ENCODE results near the gene PIK3R3. TPM values are rescaled to one million over a fixed set of nuclear protein-coding genes. Genes with fewer than 3 reads are reported as not detected.

PIK3R3 gene
- total RNA-seq, 5 donors from 2014 or later (not counting 1 experiment from before 2014, with no cell fraction given) = 0.65 to 2.3 (median 1.1) TPM

DNA sequence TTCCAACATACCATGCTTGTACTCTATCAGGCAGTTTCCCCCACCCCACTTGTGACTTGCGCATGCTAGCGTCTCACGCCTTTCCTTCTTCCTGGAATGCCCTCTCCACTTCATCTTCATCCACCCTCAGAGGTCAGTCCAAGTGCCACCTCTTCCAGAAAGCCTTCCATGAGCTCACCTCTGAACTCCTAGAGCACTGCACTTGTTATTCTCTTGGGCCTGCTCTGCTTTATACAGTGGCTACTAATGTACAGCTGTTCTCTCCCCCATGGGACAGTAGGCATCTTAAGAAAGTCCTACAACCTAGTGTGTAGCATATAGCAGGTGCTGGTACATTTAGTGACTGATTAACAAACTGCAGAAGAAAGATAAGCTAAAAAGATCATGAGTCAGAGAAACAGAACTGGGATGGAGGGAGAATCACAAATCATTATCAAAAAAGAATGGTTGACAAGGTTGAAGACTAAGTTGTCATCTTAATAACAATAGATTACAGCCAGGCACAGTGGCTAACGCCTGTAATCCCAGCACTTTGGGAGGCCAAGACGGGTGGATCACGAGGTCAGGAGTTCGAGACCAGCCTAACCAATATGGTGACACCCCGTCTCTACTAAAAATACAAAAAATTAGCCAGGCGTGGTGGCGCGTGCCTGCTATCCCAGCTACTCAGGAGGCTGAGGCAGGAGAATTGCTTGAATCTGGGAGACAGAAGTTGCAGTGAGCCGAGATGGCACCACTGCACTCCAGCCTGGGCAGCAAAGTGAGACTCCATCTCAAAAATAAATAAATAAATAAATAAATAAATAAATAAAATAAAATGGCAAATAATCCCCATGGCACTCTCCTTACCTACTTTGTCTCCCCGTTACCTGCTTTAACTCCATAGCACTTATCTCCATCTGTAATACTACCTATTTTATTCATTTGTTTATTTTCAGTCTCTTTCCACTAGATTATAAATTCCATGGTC lies 26.2 kb upstream of the PIK3R3 start:
- no peak overlapping the region for H3K27ac Mint-ChIP-seq
- no peak overlapping the region for H3K4me3 Mint-ChIP-seq
- no peaks in the 10 kb centered on the region for H3K9me3 Mint-ChIP-seq
- ATAC-seq (replicated peaks in 1 of 4) = no peak
- DNase-seq = no peak
- Histone ChIP-seq H3K4me3 (ENCODE audit: control insufficient read depth in 1 of 2, extremely low read depth in 1 of 2, low read length in 1 of 2) (no peak overlapping the region), H3K9me3 (no peaks in the 10 kb centered on the region), H3K27ac (ENCODE audit: low read length) (no peak overlapping the region), H3K4me1 (ENCODE audit: control insufficient read depth in 1 of 2, extremely low read depth in 1 of 2, insufficient read depth in 2 of 2, low read length in 2 of 2) (no peaks in the 10 kb centered on the region), H3K36me3 (ENCODE audit: control insufficient read depth in 2 of 2, extremely low read depth in 1 of 2, insufficient read depth in 1 of 2, low read length in 1 of 2) (no peaks in the 10 kb centered on the region), H3K27me3 (replicated peaks in 1 of 2; ENCODE audit: control insufficient read depth in 2 of 2, extremely low read depth in 1 of 2, insufficient read depth in 2 of 2, low read length in 1 of 2) (no peaks in the 10 kb centered on the region)
- H3K27me3 Mint-ChIP-seq = no peaks in the 10 kb centered on the region
- POLR2A ChIA-PET = interaction anchor here in 1 of 2 donors (1.3 kb wide), 1 partner anchor 24 kb away, joined by 3 read pairs; no protein-coding TSS in a partner anchor
- 88% methylated on average over 9 of the region's 13 CpGs for WGBS (ENCODE audit: insufficient coverage)
- CTCF ChIA-PET = interaction anchor here in 1 of 2 donors (0.6 kb wide), 1 partner anchor 12 kb away, joined by 4 read pairs; no protein-coding TSS in a partner anchor
- H3K36me3 Mint-ChIP-seq = no peaks in the 10 kb centered on the region
- no peaks in the 10 kb centered on the region for H3K4me1 Mint-ChIP-seq

DNA sequence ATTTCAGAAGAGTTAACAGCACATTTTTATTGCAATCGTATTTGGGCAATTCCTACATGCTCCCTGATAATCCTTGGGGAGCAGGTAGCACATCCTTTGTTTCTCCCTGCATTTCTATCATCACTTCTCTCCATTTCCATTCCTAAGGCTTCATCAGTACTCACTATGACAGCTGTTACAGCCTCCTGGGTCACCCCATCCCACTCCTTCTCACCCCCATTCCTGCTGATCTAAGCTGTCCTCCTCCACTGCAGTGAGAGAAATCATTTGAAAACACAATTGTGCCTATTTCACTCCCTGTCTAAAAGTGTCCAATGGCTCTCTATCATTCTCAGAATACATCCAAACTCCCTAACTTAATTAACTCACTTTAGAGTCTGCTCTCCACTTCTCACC lies 25.5 kb upstream of the PIK3R3 start:
- Histone ChIP-seq H3K27me3 (replicated peaks in 1 of 2; ENCODE audit: control insufficient read depth in 2 of 2, extremely low read depth in 1 of 2, insufficient read depth in 2 of 2, low read length in 1 of 2) (no peaks in the 10 kb centered on the region), H3K4me1 (ENCODE audit: control insufficient read depth in 1 of 2, extremely low read depth in 1 of 2, insufficient read depth in 2 of 2, low read length in 2 of 2) (no peaks in the 10 kb centered on the region), H3K9me3 (no peaks in the 10 kb centered on the region), H3K36me3 (ENCODE audit: control insufficient read depth in 2 of 2, extremely low read depth in 1 of 2, insufficient read depth in 1 of 2, low read length in 1 of 2) (no peaks in the 10 kb centered on the region), H3K4me3 (ENCODE audit: control insufficient read depth in 1 of 2, extremely low read depth in 1 of 2, low read length in 1 of 2) (no peak overlapping the region), H3K27ac (ENCODE audit: low read length) (no peak overlapping the region)
- no peak overlapping the region for H3K4me3 Mint-ChIP-seq
- ChIA-PET CTCF (no interaction called here), POLR2A (interaction anchor here in 1 of 2 donors (1.3 kb wide), 1 partner anchor 25 kb away, joined by 3 read pairs; no protein-coding TSS in a partner anchor)
- DNase-seq = no peak
- 100% methylated on average over 1 of the region's 1 CpG for WGBS (ENCODE audit: insufficient coverage)
- no peaks in the 10 kb centered on the region for H3K27me3 Mint-ChIP-seq
- no peaks in the 10 kb centered on the region for H3K4me1 Mint-ChIP-seq
- no peak for ATAC-seq (replicated peaks in 1 of 4)
- H3K36me3 Mint-ChIP-seq = no peaks in the 10 kb centered on the region
- H3K27ac Mint-ChIP-seq = no peak overlapping the region
- no peaks in the 10 kb centered on the region for H3K9me3 Mint-ChIP-seq

DNA sequence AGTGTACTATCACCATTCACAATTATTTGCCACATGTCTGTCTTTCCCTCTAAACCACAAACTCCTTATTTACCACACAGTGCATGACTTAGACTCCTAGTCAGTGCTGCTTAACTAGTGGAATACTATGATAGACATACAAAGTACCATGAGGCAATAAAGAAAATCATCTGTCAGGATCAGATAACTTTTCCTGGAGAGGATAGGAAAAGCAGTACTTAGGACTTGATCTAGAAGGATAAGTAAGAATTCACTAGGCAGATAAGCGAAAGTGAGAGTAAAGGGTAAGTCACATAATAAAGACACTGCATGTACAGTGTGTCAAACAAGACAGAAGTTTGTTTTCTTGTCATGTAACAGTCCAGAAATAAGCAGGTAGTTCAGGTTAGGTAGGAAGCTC lies 21.3 kb upstream of the PIK3R3 start:
- ATAC-seq (replicated peaks in 1 of 4) (no peak), DNase-seq (no peak)
- Histone ChIP-seq H3K36me3 (ENCODE audit: control insufficient read depth in 2 of 2, extremely low read depth in 1 of 2, insufficient read depth in 1 of 2, low read length in 1 of 2) (no peaks in the 10 kb centered on the region), H3K27ac (ENCODE audit: low read length) (no peak overlapping the region), H3K4me3 (ENCODE audit: control insufficient read depth in 1 of 2, extremely low read depth in 1 of 2, low read length in 1 of 2) (no peak overlapping the region), H3K4me1 (ENCODE audit: control insufficient read depth in 1 of 2, extremely low read depth in 1 of 2, insufficient read depth in 2 of 2, low read length in 2 of 2) (no peaks in the 10 kb centered on the region), H3K27me3 (replicated peaks in 1 of 2; ENCODE audit: control insufficient read depth in 2 of 2, extremely low read depth in 1 of 2, insufficient read depth in 2 of 2, low read length in 1 of 2) (no peaks in the 10 kb centered on the region), H3K9me3 (no peaks in the 10 kb centered on the region)
- CTCF ChIA-PET = no interaction called here
- Mint-ChIP-seq H3K36me3 (no peaks in the 10 kb centered on the region), H3K4me1 (no peaks in the 10 kb centered on the region), H3K4me3 (no peak overlapping the region), H3K27me3 (no peaks in the 10 kb centered on the region), H3K9me3 (no peaks in the 10 kb centered on the region), H3K27ac (no peak overlapping the region)
- POLR2A ChIA-PET = no interaction called here
- WGBS (ENCODE audit: insufficient coverage) = 100% methylated on average over 1 of the region's 1 CpG

DNA sequence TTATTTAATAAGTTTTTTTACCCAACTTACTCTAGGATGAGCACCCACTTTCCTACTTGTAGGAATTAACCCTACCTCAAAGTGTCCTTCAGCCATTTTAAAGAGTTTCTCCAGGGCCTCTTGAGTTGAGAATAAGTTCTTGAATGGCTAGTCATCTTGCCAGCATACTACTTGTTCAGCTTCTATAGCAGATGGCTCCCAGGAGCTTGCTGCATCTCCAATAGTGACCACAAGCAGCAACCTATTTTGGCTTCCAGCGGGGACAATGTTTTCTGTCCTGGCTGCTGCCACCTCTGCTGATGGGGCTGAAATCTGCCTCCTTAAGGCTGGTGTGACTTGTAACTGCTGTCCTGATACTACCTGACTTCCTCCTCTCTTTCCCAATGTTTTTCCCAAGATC lies 20.8 kb upstream of the PIK3R3 start:
- no peaks in the 10 kb centered on the region for H3K9me3 Mint-ChIP-seq
- no peak for DNase-seq
- no peaks in the 10 kb centered on the region for H3K27me3 Mint-ChIP-seq
- ATAC-seq (replicated peaks in 1 of 4) = no peak
- no peak overlapping the region for H3K4me3 Mint-ChIP-seq
- 86% methylated on average over 1 of the region's 1 CpG for WGBS (ENCODE audit: insufficient coverage)
- ChIA-PET CTCF (no interaction called here), POLR2A (no interaction called here)
- Histone ChIP-seq H3K9me3 (no peaks in the 10 kb centered on the region), H3K4me1 (ENCODE audit: control insufficient read depth in 1 of 2, extremely low read depth in 1 of 2, insufficient read depth in 2 of 2, low read length in 2 of 2) (no peaks in the 10 kb centered on the region), H3K4me3 (ENCODE audit: control insufficient read depth in 1 of 2, extremely low read depth in 1 of 2, low read length in 1 of 2) (no peak overlapping the region), H3K27me3 (replicated peaks in 1 of 2; ENCODE audit: control insufficient read depth in 2 of 2, extremely low read depth in 1 of 2, insufficient read depth in 2 of 2, low read length in 1 of 2) (no peaks in the 10 kb centered on the region), H3K36me3 (ENCODE audit: control insufficient read depth in 2 of 2, extremely low read depth in 1 of 2, insufficient read depth in 1 of 2, low read length in 1 of 2) (no peaks in the 10 kb centered on the region), H3K27ac (ENCODE audit: low read length) (no peak overlapping the region)
- H3K4me1 Mint-ChIP-seq = no peaks in the 10 kb centered on the region
- no peaks in the 10 kb centered on the region for H3K36me3 Mint-ChIP-seq
- no peak overlapping the region for H3K27ac Mint-ChIP-seq

DNA sequence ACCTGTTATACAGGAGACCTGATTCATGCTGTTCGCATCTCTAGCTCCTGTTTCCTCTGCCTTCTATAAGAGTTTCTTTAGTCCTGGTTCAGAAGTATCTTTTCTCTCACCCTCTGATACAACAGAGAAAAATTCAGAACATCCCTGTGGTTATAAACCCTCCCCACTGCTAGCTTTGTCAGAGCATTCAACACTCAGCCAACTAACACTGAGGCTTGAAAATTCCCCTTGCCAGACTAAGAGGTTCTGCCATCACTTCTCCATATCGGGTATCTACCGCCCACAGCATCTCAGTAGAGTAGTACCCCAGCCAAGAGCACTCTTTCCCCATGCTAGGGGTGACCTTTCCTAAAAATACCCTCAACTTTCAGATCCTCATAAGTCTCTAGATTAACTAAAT lies 19.6 kb upstream of the PIK3R3 start:
- H3K4me3 Mint-ChIP-seq = no peak overlapping the region
- Histone ChIP-seq H3K4me3 (ENCODE audit: control insufficient read depth in 1 of 2, extremely low read depth in 1 of 2, low read length in 1 of 2) (no peak overlapping the region), H3K36me3 (ENCODE audit: control insufficient read depth in 2 of 2, extremely low read depth in 1 of 2, insufficient read depth in 1 of 2, low read length in 1 of 2) (no peaks in the 10 kb centered on the region), H3K4me1 (ENCODE audit: control insufficient read depth in 1 of 2, extremely low read depth in 1 of 2, insufficient read depth in 2 of 2, low read length in 2 of 2) (no peaks in the 10 kb centered on the region), H3K9me3 (no peaks in the 10 kb centered on the region), H3K27ac (ENCODE audit: low read length) (no peak overlapping the region), H3K27me3 (replicated peaks in 1 of 2; ENCODE audit: control insufficient read depth in 2 of 2, extremely low read depth in 1 of 2, insufficient read depth in 2 of 2, low read length in 1 of 2) (no peaks in the 10 kb centered on the region)
- POLR2A ChIA-PET = no interaction called here
- CTCF ChIA-PET = no interaction called here
- H3K36me3 Mint-ChIP-seq = no peaks in the 10 kb centered on the region
- ATAC-seq (replicated peaks in 1 of 4) (no peak), DNase-seq (no peak)
- no peak overlapping the region for H3K27ac Mint-ChIP-seq
- H3K4me1 Mint-ChIP-seq = no peaks in the 10 kb centered on the region
- H3K27me3 Mint-ChIP-seq = no peaks in the 10 kb centered on the region
- H3K9me3 Mint-ChIP-seq = no peaks in the 10 kb centered on the region
- 79% methylated on average over 2 of the region's 3 CpGs for WGBS (ENCODE audit: insufficient coverage)

DNA sequence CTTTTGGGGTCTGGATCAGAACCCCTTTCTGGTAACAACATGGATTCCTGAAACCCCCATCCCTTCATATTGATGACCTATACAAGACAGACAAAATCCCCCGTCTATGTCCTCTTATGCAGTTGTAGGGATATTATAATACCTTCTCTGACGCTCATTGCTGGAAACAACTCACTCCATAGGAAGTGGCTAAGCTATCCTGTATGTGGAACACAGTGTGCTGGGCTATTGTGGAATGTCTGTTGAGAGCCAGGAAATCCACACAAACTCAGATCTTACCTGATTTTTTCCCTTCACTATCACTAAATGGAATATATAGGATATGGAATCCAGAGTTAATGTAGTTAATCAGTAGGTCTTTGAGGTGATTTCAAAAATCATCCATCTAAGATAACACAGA lies 17.7 kb upstream of the PIK3R3 start:
- H3K27ac ChIP-seq (ENCODE audit: low read length) = no peak overlapping the region
- no CpG with 5 or more reads among the region's 2 CpGs for WGBS (ENCODE audit: insufficient coverage)

More for the DNA sequence above, 17.7 kb upstream of the PIK3R3 start:
- ChIA-PET CTCF (interaction anchor here in 1 of 2 donors (0.6 kb wide), 1 partner anchor 217 kb away, joined by 4 read pairs; no protein-coding TSS in a partner anchor), POLR2A (no interaction called here)
- Mint-ChIP-seq H3K27me3 (no peaks in the 10 kb centered on the region), H3K36me3 (no peaks in the 10 kb centered on the region), H3K4me1 (no peaks in the 10 kb centered on the region), H3K4me3 (no peak overlapping the region), H3K9me3 (no peaks in the 10 kb centered on the region), H3K27ac (no peak overlapping the region)
- H3K27me3 ChIP-seq (replicated peaks in 1 of 2; ENCODE audit: control insufficient read depth in 2 of 2, extremely low read depth in 1 of 2, insufficient read depth in 2 of 2, low read length in 1 of 2) = no peaks in the 10 kb centered on the region
- ATAC-seq (replicated peaks in 1 of 4) (no peak), DNase-seq (no peak)
- H3K4me1 ChIP-seq (ENCODE audit: control insufficient read depth in 1 of 2, extremely low read depth in 1 of 2, insufficient read depth in 2 of 2, low read length in 2 of 2) = no peaks in the 10 kb centered on the region
- no peak overlapping the region for H3K4me3 ChIP-seq (ENCODE audit: control insufficient read depth in 1 of 2, extremely low read depth in 1 of 2, low read length in 1 of 2)
- H3K36me3 ChIP-seq (ENCODE audit: control insufficient read depth in 2 of 2, extremely low read depth in 1 of 2, insufficient read depth in 1 of 2, low read length in 1 of 2) = no peaks in the 10 kb centered on the region
- H3K9me3 ChIP-seq = no peaks in the 10 kb centered on the region

Data from T-cell (primary cell).